ENCODE measurements around the gene RANBP2.

DNA sequence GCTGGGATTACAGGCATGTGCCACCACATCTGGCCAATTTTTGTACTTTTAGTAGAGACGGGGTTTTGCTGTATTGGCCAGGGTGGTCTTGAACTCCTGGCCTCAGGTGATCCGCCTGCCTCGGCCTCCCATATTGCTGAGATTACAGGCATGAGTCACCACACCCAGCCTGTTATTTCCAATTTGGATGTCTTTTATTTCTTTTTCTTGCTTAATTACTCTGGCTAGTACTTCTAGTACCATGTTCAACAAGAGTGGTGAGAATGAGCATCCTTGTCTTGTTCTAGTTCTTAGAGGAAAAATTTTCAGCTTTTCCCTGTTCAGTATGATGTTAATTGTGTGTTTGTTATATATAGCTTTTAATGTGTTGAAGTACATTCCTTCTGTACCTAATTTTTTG is 90.7 kb downstream of the RANBP2 start:
- TF ChIP-seq, protein P1, sequence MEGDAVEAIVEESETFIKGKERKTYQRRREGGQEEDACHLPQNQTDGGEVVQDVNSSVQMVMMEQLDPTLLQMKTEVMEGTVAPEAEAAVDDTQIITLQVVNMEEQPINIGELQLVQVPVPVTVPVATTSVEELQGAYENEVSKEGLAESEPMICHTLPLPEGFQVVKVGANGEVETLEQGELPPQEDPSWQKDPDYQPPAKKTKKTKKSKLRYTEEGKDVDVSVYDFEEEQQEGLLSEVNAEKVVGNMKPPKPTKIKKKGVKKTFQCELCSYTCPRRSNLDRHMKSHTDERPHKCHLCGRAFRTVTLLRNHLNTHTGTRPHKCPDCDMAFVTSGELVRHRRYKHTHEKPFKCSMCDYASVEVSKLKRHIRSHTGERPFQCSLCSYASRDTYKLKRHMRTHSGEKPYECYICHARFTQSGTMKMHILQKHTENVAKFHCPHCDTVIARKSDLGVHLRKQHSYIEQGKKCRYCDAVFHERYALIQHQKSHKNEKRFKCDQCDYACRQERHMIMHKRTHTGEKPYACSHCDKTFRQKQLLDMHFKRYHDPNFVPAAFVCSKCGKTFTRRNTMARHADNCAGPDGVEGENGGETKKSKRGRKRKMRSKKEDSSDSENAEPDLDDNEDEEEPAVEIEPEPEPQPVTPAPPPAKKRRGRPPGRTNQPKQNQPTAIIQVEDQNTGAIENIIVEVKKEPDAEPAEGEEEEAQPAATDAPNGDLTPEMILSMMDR (IDR thresholded peaks at IDR 0.05) = no peak
- no peak for TF ChIP-seq POLR2A (IDR thresholded peaks at IDR 0.05)
